ENCODE measurements around the gene NEIL1. TPM values are rescaled to one million over a fixed set of nuclear protein-coding genes. Genes with fewer than 3 reads are reported as not detected.
"Not testable (repeated sequence)": the region's sequence is repeated elsewhere in the genome, so short reads cannot be mapped to it uniquely, and the experiment has no call there.

The NEIL1 gene
- total RNA-seq, 2 experiments from 2014 or later = 11.6 to 11.7 TPM

- H3K4me1 Mint-ChIP-seq (ENCODE audit: low read depth) = peaks cover 3% of the 10 kb centered on the region
- H3K4me3 Mint-ChIP-seq = no peak overlapping the region
- H3K27me3 Mint-ChIP-seq = no peaks in the 10 kb centered on the region
- intact Hi-C loops (cut with micrococcal nuclease) = no loop called here
- H3K9me3 Mint-ChIP-seq = no peaks in the 10 kb centered on the region
- DNase-seq (no peak), ATAC-seq (no peak)
- ChIA-PET POLR2A (no interaction called here), CTCF (no interaction called here)
- no peak overlapping the region for H3K27ac Mint-ChIP-seq
- H3K36me3 Mint-ChIP-seq (ENCODE audit: low read depth) = no peaks in the 10 kb centered on the region
- TF ChIP-seq CTCF (IDR thresholded peaks at IDR 0.05) = peak; percentile 35
Measured at GRCh38 chr15:75314552-75315290, 32.1 kb upstream of the NEIL1 start.

- H3K9me3 Mint-ChIP-seq; H3K36me3 Mint-ChIP-seq (ENCODE audit: low read depth); DNase-seq; ATAC-seq; H3K27ac Mint-ChIP-seq; CTCF ChIA-PET; H3K4me3 Mint-ChIP-seq; H3K4me1 Mint-ChIP-seq (ENCODE audit: low read depth); POLR2A ChIA-PET; intact Hi-C loops (cut with micrococcal nuclease); H3K27me3 Mint-ChIP-seq: not testable (repeated sequence)
Measured at GRCh38 chr15:75319231-75319897, 27.5 kb upstream of the NEIL1 start.

GRCh38 chr15:75321711-75322110 is 25.1 kb upstream of the NEIL1 start:
- ATAC-seq = no peak
- no peaks in the 10 kb centered on the region for H3K27me3 Mint-ChIP-seq

GRCh38 chr15:75325922-75326321 is 20.9 kb upstream of the NEIL1 start:
- TF ChIP-seq CTCF (IDR thresholded peaks at IDR 0.05) = no peak
- Mint-ChIP-seq H3K9me3 (no peaks in the 10 kb centered on the region), H3K4me1 (ENCODE audit: low read depth) (no peaks in the 10 kb centered on the region), H3K27me3 (no peaks in the 10 kb centered on the region), H3K36me3 (ENCODE audit: low read depth) (no peaks in the 10 kb centered on the region), H3K4me3 (no peak overlapping the region), H3K27ac (no peak overlapping the region)
- ChIA-PET POLR2A (no interaction called here), CTCF (no interaction called here)
- DNase-seq = no peak
- no peak for ATAC-seq
- intact Hi-C loops (cut with micrococcal nuclease) = no loop called here

More at GRCh38 chr15:75321711-75322110, 25.1 kb upstream of the NEIL1 start:
- no peaks in the 10 kb centered on the region for H3K4me1 Mint-ChIP-seq (ENCODE audit: low read depth)
- H3K4me3 Mint-ChIP-seq = no peak overlapping the region
- intact Hi-C loops (cut with micrococcal nuclease) = no loop called here
- no peaks in the 10 kb centered on the region for H3K36me3 Mint-ChIP-seq (ENCODE audit: low read depth)
- ChIA-PET CTCF (no interaction called here), POLR2A (no interaction called here)
- no peak overlapping the region for H3K27ac Mint-ChIP-seq
- H3K9me3 Mint-ChIP-seq = no peaks in the 10 kb centered on the region
- no peak for TF ChIP-seq CTCF (IDR thresholded peaks at IDR 0.05)
- no peak for DNase-seq

- ATAC-seq = no peak
- ChIA-PET CTCF (no interaction called here), POLR2A (no interaction called here)
- no peaks in the 10 kb centered on the region for H3K27me3 Mint-ChIP-seq
- no peak for DNase-seq
- no peaks in the 10 kb centered on the region for H3K9me3 Mint-ChIP-seq
- no peak overlapping the region for H3K4me3 Mint-ChIP-seq
- no peaks in the 10 kb centered on the region for H3K36me3 Mint-ChIP-seq (ENCODE audit: low read depth)
- TF ChIP-seq CTCF (IDR thresholded peaks at IDR 0.05) = no peak
- intact Hi-C loops (cut with micrococcal nuclease) = no loop called here
- no peaks in the 10 kb centered on the region for H3K4me1 Mint-ChIP-seq (ENCODE audit: low read depth)
- no peak overlapping the region for H3K27ac Mint-ChIP-seq
Measured at GRCh38 chr15:75327005-75327404, 19.8 kb upstream of the NEIL1 start.

Data from activated CD8-positive, alpha-beta T cell treated with anti-CD3 and anti-CD28 coated beads for 36 hours (primary cell).